ENCODE measurements around the gene CDSN.
A peak's percentile ranks its signal among the peaks of the same experiment; 100 is the strongest.

Gene CDSN

DNA sequence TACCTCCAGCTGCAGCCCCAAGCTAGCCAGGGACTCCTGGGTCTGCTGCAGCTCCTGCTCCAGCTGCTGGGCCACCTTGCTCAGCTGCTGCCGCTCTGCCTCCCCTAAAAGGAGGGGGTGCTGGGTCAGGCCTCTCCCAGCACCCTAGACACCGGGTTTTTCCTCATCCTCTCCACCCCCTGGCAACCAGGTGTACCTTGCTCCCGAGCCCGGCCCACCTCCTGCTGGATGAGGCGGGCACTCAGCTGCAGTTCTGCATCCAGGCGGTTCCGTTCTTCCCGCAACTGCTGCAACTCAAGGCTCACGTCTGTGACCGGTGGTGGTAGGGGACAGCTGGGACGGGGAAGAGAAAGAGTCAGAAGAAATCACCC is 24.7 kb upstream of the CDSN start:
- DNase-seq: no peak

DNA sequence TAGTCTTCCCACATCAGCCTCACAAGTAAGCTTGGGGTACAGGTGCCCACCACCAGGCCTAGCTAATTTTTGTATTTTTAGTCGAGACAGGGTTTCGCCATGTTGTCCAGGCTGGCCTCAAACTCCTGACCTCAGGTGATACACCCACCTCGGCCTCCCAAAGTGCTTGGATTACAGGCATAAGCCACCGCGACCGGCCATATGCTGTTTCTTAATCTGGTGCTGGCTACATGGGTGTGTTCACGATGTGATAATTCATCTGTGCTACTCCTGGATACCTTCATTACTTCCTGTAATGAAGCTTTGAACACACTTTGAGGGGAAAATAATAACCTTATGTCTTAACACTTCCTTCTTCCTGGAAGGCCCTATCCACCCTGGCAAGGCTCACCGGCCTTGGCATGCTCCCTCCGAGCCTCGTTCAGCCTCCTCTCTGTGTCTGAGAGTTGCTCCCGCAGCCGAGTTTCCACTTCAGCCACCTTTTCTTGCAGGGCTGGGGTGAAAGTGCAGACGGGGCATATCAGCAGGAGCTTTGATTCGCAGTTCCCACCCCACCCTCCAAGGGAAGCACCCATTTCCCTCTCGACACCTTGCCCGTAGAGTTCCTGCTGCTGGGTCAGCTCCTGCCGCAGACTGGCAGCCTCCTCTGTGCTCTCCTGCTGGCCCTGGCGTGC is 24.2 kb upstream of the CDSN start:
- DNase-seq: no peak

DNA sequence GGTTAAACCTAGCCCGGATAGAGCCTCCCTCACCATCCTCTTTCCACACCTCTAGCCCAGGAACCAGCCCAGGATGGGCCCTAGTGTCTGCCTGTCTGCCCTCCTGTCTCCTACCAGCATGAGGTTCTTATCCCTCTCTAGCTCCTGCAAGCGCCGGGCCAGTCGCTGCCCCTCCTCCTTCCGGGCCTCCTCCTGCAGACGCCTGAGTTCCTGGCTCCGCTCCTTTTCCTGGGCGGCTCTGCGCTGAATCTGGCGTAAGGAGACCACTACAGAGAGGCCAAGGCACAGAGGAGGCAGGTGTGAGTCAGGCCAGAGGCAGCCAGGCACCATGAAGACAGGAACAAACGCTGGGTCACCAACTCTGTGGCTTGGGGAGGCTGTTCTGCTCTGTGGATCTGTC is 22.9 kb upstream of the CDSN start:
- no peak for DNase-seq

DNA sequence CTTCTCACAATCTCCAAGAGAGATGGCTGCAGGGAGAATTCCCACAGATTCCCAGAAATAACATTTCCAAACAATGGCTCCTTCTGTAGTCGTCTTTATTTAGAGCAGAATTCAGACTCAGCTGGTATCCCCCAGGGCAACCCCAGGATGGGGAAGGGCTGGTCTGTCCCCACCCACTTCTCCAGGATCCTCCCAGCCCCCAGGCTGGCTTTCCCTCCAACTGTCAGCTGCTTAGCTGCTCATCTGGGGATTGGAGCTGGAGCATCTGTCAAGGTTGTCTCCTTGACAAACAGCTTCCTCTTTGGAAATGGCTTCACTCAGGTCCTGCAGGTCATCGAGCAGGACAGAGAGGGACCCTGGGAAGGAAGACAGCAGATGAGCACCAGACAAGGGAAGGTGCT is 22.1 kb upstream of the CDSN start:
- no peak for DNase-seq

DNA sequence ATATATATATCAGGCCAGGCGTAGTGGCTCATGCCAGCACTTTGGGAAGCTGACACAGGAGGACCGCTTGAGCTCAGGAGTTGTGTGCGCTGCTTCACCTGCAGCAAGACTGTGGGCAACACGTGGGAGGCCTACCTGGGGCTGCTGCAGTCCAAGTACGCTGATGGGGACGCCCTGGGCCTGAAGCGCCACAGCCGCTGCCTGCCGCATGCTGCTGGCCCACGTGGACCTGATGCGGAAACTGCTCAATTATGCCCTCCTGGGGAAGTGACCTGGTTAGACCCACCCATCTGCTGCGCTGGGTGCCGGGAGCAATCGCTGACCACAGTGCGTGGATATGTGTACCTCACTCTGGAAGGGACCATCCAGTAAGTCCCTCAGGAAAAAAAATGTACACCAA is 20.4 kb upstream of the CDSN start:
- DNase-seq: no peak

DNA sequence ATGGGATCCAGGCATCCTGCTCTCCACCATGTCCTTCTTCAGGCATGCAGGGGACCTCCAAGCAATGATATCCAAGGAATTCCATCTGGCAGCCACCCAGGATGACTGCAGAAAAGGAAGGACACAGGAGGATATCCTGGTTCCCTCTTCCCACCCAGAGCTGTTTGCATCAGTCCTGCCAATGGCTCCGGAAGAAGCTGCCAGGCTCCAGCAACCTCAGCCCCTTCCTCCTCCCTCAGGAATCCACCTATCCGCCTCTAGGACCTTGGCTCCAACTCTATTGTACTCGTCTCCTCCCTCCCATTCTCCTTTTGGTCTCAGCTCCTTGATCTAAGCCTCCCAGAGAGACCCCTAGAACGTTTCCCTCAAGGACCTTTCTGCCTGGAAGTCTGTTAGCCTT is 19.4 kb upstream of the CDSN start:
- DNase-seq: no peak

DNA sequence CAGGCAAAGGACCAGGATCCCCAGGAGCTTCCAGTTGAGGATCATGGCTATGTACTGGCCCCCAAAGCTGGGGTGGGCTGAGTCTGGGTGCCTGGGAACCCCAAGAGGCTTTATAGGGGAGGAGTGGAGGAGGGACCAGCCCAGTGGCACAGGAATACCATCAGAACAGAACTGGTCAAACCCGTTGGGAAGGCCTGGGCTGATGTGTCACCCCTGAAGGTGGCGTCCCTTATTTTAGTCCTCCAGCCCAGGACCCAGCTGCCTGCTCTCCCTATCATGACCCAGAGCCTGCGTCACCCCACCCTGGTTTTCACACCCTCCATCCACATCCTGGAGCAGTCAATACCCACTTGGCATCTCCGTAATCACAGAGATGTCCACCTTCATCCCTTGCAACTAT is 18.7 kb upstream of the CDSN start, which contains the start of gene PSORS1C2:
Gene PSORS1C2, minus strand, starts transcription at position 85 of the 400 bp plus-strand sequence. Its CDS starts 40 bp downstream, at position 45.
- DNase-seq: no peak

DNA sequence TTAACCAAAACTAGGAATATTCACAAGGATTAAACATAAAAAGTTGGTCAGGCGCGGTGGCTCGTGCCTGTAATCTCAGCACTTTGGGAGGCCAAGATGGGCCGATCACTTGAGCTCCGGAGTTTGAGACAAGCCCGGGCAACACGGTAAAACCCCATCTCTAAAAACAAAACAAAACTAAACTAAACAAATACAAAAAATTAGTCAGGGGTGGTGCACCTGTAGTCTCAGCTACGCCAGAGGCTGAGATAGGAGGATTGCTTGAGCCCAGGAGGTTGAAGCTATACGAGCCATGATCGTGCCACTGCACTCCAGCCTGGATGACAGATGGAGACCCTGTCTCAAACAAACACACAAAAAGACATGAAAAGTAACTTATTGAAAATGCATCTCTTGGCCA is 15.5 kb upstream of the CDSN start:
- no peak for DNase-seq

DNA sequence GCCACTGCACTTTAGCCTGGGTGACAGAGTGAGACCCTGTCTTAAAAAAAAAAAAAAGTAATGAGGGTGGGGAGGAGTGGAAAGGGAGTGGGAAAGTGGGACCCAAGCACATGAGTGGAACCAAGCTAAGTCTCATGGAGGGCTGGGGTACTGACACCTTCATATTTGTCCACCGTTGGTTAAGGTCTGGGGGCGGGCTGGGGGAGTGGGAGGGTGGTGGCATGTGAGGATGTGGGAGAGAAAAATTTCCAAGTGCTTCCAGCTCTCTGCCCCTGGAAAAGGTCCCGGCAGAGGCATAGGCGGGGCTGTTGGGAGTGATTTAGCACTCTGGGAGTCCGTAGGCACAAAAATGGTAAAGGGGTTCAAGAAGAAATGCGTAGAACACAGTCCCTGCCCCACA is 12.6 kb upstream of the CDSN start:
- DNase-seq: no peak

DNA sequence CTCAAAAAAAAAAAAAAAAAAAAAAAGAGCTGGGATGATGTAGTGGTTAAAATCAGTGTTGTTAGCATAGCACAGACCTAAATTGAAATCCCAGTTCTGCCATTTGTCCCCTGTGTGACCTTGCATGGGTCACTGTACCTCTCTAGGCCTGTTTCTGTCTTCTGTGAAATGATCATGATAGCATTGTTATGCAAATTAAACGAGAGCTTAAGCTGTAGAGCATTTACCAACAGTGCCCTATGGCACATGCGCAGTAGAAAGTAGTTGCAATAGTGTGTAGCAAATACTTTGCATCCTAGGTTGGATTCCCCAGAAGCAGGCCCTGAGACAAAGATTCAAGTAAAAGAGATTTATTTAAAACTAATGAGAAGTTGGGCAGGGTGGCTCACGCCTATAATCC is 11.3 kb upstream of the CDSN start:
- no peak for DNase-seq

DNA sequence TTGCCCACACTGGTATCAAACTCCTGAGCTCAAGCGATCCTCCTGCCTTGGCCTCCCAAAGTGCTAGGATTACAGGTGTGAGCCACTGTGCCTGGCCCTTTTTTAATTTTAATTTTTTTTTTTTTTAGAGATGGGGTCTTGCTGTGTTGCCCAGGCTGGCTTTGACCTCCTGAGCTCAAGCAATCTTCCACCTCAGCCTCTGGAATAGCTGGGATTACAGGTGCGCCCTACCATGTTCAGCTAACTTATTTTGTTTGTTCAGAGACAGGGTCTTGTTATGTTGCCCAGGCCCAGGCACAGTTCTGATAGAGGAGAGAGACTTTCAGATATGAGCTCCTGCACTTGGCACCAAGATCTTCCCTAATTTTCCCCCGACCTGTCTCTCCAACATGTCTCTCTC is 10.5 kb upstream of the CDSN start:
- DNase-seq: no peak

DNA sequence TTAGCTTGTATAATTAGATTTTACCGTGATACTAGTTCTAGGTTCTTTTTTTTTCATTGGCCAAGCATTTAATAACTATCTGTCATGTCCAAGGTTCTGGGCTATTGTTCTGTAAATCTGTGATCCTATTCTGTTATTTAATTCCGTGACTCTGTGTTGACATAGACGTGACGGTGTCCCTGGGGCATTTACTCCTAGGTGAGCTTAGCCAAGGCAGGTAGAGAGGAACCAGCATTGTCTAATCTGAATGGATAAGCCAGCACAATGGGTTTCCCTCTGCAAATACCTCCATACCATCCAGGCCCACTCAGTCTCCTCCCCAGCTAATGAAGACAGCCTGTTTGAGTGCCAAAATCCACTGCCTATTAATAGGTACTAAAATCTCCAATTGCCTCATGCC is 8.9 kb upstream of the CDSN start:
- no peak for DNase-seq

DNA sequence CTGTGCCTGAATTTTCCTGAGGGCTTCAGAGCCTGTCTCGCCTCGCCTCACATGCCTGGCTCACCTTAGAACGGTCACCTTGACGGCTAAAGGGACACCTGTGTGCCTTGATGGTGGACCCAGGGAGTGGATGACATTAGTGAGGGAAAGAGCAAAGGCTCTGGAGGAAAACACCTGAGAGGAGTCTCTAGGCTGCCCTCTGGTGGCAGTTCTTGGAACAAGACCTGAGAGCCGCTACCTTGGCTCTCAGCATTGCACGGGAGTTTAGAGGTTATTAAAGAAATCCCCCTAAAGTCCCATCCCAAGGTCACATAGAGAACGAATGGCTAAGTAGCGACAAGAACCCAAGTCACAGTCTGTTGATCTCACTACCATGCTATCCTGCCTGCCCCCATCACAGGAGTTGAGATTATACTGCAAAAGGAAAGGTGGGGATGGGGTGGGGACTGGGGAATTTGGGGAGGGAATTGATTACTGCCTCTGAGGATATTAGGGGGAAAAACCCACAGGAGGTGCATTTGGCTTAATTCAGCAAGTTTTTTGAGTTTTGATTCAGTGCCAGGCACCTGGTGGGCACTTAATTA is 7.9 kb upstream of the CDSN start:
- peak; percentile 43 to 71 (median 69) for DNase-seq

DNA sequence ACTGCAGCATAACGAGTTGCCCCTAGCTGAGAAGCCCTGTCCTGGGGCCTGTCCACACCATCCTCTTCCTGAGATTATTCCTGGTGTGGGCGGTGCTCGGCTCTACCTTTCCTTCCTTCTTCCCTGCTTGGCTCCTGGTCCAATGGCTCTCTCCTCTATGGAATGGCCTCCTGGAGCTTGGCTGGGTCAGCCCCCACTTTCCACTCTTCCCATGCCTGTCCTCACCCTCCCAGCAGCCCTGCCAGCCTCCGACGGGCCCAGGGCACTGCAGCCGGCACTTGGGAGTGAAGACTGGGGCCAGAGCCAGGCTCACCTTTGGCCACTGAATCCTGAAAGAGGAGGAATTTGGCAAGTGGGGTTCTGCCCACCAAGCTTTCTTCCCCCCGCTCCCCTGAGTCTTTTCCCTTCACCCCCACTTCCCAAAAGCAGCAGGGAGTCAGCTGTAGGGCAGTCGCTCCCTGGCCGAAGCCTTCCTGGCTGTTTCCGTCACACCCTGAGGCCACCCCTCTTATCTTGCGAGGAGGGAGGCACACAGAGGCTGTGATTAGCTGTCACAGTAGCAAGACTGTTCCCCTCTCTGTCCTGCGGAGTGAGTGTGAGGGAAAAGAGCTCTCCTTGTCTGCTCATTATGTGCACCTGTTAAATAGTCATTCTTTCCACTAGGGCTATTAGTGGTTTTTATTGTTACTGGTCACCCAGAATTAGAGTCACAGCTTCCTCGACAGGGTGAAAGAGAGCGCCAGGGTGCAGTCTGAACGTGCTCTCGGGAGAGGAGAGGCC is 6.3 kb upstream of the CDSN start:
- no peak for DNase-seq

DNA sequence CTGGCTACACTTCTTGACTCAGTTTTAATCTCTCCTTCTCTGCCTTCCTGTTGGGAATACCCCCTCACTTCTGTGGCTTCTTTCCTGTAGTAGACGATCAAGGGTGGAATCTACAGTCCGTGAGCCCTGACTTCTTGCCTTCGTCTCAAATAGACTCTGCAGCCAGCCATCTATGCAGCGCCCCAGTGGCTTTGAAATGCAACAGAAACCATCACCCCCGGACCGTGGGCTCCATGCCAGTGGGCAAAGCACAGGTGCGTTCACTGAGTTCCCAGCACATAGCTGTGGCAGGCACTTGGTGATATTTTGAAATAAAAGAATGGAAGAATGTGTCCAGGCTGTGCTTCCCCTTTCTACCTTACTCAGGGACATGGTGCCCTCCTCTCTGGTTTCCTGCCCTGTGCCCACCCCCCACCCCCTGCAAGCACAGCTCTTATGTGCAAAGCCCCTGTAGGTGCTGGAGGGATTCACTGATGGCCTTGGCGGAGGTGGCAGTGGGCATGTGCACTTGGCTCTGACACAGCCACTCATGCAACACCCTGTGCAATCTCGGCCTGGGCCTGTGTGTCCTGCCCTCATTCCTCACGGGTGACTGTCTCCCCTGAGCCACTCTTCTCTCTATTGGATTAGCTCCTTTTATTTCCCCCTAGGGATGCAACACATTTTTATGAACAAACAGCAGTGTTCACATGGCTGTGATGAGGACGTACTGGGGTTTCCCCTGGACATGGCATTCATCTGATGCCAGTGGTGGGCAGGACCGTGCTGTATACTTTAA is 5.5 kb upstream of the CDSN start:
- DNase-seq: no peak

DNA sequence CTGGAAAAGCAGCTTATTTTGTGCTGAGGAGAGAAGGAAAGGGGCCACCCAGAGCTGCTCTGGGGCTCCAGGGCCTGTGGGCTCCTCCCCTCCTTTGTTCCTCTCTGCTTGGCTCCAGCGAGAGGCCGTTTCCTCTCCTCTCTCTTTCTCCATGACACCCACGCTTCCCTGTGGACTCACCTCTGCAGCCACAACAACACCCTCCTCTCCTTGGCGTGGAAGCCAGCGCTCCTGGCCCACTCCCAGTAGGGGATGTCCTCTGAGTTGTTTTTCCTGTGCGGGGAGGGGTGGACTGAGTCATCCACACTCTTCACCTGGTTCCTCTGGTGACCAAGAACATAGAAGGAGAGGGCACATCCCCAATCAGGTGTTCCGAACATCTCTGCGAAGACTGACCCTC is 4.9 kb upstream of the CDSN start:
- no peak for DNase-seq

DNA sequence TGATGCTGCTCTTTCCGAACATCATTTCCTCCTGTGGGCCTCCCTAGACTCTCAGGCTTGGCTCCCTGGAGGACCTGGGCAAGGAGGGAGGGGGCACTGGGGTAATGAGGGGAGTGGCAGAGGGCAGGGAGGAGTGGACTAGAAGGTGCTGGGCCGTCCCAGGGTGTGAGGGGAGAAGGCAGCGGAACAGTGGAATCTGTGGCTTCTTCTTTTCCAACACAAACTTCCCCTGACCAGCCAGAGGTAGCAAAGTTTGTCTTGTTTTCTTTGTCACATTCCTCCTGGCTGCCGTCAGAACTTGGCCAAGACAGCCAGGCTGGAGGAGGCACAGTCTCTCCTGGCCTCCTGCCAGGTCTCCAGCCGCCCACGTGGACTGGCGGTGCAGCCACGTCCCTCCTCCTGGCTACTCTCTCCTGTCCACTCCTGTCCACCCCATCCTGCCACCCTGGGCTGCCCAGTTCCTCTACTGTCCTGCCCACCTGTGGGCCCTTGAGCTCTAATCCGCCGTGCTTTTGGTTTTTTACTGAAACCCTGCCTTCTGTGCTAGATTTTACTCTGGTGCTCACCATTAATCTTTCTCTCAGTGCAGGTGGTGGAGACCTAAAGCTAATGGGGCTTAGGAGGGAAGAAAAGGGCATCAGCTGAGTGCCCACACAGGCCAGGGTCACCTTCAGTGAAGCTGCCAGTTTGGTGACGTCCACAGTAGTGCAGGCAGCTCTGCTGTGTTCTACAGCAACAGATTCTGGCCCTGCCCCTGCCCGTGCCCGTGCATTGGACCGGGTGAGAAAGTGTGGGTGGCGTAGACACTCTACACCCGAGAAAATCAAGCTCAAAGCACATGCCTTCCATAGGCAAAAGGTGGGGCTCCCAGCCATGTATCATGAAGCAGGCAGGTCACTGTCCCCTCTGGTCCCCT is 2.8 kb upstream of the CDSN start:
- DNase-seq: no peak

DNA sequence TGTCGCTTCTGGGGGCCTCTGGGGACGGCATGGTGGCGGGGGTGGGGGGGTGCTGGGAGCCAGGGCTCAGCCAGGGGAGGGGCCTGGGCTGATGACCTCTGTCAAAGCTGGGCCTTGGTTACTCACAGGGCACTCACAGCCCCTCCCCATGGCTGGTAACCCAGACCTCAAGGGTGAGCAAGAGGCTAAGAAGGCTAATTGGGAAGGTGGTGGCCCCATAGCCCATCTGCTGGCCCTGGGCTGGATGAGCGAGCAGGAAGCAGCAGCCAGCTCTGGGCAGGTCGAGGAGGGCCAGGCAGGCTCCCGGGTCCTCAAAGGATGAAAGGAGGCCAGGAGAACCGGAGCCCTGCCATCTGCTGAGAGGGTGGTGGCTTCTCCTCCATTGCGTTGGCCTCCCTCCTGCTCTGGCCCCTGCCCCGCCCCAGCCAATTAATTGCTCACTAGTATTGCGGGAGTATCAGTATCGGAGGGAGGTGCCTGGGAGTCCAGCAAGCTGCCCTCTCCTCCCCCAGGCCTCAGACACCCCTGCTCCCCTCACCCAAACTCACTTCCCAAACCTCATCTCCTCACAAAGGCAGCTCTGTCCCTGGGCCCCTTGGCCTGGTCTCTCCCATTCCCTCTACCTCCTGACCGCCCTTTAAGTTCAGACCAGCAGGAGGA is 1.0 kb upstream of the CDSN start:
- no peak for DNase-seq

DNA sequence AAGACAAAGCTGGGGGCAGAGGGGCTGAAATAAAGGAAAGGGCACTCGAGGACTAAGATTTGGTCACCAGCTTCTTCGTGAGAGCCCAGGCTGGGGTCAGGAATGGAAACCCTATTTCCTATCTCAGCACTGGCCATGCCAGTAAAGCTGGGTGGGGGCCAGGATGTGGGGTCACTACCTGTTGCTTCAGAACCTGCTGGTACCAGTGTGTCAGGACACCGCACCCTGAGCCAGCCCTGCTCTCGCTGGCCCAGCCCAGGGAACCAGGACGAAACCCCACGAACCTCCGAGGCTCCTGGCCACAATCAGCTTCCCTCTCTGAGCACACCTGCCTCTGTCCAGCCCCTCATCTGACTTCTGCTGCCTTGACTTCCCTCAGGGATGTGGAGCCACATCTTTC is 2.1 kb downstream of the CDSN start:
- no peak for DNase-seq

DNA sequence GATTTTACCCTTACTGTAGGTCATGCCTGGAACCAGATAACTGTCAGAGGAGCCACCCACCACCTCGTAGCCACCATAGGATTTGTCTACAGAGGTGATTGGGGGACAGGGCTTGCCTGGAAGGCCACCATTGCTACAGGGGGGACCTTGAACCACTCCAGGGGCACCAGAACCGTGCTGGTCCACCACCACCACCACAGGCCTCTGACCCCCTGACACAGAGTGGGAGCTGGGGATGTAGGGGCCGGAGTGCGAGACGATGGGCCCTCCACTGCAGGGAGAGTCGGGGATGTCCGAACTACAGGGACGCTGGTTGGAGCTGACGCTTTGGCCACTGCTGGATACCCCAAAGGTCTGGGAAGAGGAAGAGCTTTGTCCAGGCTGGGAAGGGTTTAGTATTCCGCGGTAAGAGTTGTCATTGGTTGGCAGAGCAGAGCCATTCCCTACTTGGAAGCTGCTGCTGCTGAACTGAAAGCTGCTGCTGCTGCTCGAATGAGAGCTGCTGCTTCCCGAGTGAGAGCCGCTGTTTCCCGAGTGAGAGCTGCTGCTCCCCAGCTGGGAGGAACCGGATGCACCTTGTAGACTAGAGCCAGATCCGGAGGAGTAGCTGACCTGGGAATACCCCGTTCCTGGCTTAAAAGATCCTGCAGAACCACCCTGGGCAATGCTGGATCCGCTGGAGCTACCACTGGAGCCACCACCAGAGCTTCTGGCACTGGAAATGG is 3.4 kb downstream of the CDSN start:
- DNase-seq: no peak

DNA sequence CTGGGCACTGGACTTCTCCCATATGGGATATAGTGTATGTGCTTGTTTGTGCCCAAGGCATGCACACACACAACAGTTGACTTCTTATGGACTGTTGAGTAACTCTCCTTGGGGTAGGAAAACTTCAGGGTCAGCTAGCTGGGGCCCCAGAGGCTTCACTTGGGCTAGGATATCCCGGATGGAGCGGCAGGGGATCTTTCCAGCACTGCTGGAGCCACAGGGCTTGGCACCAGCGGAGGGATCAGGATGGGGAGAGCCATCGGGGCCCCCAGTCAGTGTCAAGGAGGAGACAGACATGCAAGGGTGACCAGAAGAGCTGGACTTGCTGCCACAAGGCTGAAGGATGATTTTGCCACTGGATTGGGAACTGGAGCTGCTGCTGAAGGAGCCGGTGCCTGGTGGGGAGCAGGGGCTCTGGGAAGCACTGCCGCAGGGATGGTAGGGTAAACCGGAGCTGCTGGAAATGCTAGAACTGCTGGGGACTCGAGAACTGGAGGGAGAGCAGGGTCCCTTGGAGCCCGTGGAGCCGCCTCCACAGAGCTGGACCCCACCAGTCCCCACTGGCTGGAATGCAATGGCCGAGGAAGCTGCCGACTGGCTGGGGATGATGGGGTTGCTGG is 4.2 kb downstream of the CDSN start:
- no peak for DNase-seq

All from activated naive CD4-positive, alpha-beta T cell (primary cell).